ENCODE data around the gene BTBD8.

The BTBD8 gene

GRCh38 chr1:92080128-92080985 is at the start of gene BTBD8:
TSS of gene BTBD8 (plus strand) at chr1:92080345. CDS start at chr1:92080572, 227 bp downstream.
- Histone ChIP-seq H3K36me3 (ENCODE audit: low read length) (no peaks in the 10 kb centered on the region), H3F3A (ENCODE audit: insufficient read depth) (no peaks in the 10 kb centered on the region), H3K9ac (ENCODE audit: low read length) (peak within 1 kb of the TSS; percentile 63), H3K27me3 (ENCODE audit: low read length) (no peaks in the 10 kb centered on the region), H3K27ac (ENCODE audit: low read depth, low read length) (no peak within 1 kb of the TSS), H3K9me3 (ENCODE audit: insufficient read depth, low read length) (peaks cover 3% of the 10 kb centered on the region; the same call in 1 of the 2 replicates), H2AFZ (ENCODE audit: low read depth, low read length, severe bottlenecking) (peak within 1 kb of the TSS; percentile 97), H4K20me1 (ENCODE audit: low read depth, low read length) (no peaks in the 10 kb centered on the region), H3K9me2 (replicated peaks; ENCODE audit: insufficient read depth, low read length) (no peaks in the 10 kb centered on the region), H3K79me2 (ENCODE audit: insufficient read depth, low read length) (no peaks in the 10 kb centered on the region), H3K4me3 (ENCODE audit: insufficient read depth, low read length, poor library complexity, severe bottlenecking) (peak within 1 kb of the TSS; percentile 71), H3K4me2 (ENCODE audit: low read depth, low read length, poor library complexity, severe bottlenecking) (peak within 1 kb of the TSS; percentile 89)
- no peak for TF ChIP-seq EZH2phosphoT487 (conservative IDR thresholded peaks at IDR 0.05; ENCODE audit: low read length)
- TF ChIP-seq CTCF (IDR thresholded peaks at IDR 0.05; ENCODE audit: insufficient read depth, low read length, poor library complexity, severe bottlenecking), result no peak

- Histone ChIP-seq H3K27me3 (ENCODE audit: low read length) (no peaks in the 10 kb centered on the region; the same call in 1 of the 2 replicates), H3K27ac (ENCODE audit: low read depth, low read length) (no peak overlapping the region), H3K36me3 (ENCODE audit: low read length) (no peaks in the 10 kb centered on the region), H2AFZ (ENCODE audit: low read depth, low read length, severe bottlenecking) (no peak overlapping the region), H3F3A (ENCODE audit: insufficient read depth) (no peaks in the 10 kb centered on the region), H3K4me2 (ENCODE audit: low read depth, low read length, poor library complexity, severe bottlenecking) (no peak overlapping the region), H3K4me3 (ENCODE audit: insufficient read depth, low read length, poor library complexity, severe bottlenecking) (no peak overlapping the region), H3K9ac (ENCODE audit: low read length) (no peak overlapping the region), H3K9me2 (replicated peaks; ENCODE audit: insufficient read depth, low read length) (no peaks in the 10 kb centered on the region), H3K9me3 (ENCODE audit: insufficient read depth, low read length) (no peaks in the 10 kb centered on the region), H4K20me1 (ENCODE audit: low read depth, low read length) (no peaks in the 10 kb centered on the region), H3K79me2 (ENCODE audit: insufficient read depth, low read length) (no peaks in the 10 kb centered on the region)
- TF ChIP-seq EZH2phosphoT487 (conservative IDR thresholded peaks at IDR 0.05; ENCODE audit: low read length) (no peak), CTCF (IDR thresholded peaks at IDR 0.05; ENCODE audit: insufficient read depth, low read length, poor library complexity, severe bottlenecking) (no peak)
Observed at GRCh38 chr1:92030656-92031107, 49.5 kb upstream of the BTBD8 start.

GRCh38 chr1:92031281-92032110 is 48.6 kb upstream of the BTBD8 start:
- no peaks in the 10 kb centered on the region for H3K9me2 ChIP-seq (replicated peaks; ENCODE audit: insufficient read depth, low read length)
- H3K9ac ChIP-seq (ENCODE audit: low read length), result no peak overlapping the region
- no peaks in the 10 kb centered on the region for H3F3A ChIP-seq (ENCODE audit: insufficient read depth)
- no peak overlapping the region for H3K4me3 ChIP-seq (ENCODE audit: insufficient read depth, low read length, poor library complexity, severe bottlenecking)
- H4K20me1 ChIP-seq (ENCODE audit: low read depth, low read length), result no peaks in the 10 kb centered on the region
- TF ChIP-seq CTCF (IDR thresholded peaks at IDR 0.05; ENCODE audit: insufficient read depth, low read length, poor library complexity, severe bottlenecking) (no peak), EZH2phosphoT487 (conservative IDR thresholded peaks at IDR 0.05; ENCODE audit: low read length) (no peak)
- H3K9me3 ChIP-seq (ENCODE audit: insufficient read depth, low read length), result no peaks in the 10 kb centered on the region
- no peaks in the 10 kb centered on the region for H3K79me2 ChIP-seq (ENCODE audit: insufficient read depth, low read length)
- H3K27ac ChIP-seq (ENCODE audit: low read depth, low read length), result no peak overlapping the region
- no peak overlapping the region for H3K4me2 ChIP-seq (ENCODE audit: low read depth, low read length, poor library complexity, severe bottlenecking)
- no peaks in the 10 kb centered on the region for H3K36me3 ChIP-seq (ENCODE audit: low read length)
- no peaks in the 10 kb centered on the region; the same call in 1 of the 2 replicates for H3K27me3 ChIP-seq (ENCODE audit: low read length)
- H2AFZ ChIP-seq (ENCODE audit: low read depth, low read length, severe bottlenecking), result no peak overlapping the region

Measured in SU-DHL-6 (cell line).